ENCODE data around the gene GADL1.

The GADL1 gene

DNA sequence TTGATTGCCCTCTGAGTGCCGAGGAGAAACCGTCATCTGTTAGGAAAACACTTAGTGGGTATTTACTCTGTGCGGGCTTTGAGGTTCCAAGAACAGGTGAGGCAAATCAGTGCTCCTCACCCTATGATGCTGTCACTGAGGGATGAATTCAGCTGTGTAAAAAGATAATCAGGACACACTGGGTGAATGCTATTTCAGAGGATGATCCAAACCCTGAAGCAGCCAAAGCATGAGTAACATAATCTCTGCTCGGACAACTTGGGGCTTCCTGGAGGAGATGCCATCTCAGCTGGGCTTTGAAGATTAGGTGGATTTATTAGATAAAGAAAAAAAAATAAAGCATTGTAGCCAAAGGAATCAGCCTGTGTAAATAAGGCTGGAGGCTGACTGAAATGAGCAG lies 10.5 kb upstream of the GADL1 start:
- H2BK15ac ChIP-seq (ENCODE audit: low read depth, poor library complexity, severe bottlenecking) = no peak overlapping the region
- H3K18ac ChIP-seq (ENCODE audit: low read depth in 1 of 2, low read length in 2 of 2) = no peak overlapping the region
- H2BK12ac ChIP-seq (ENCODE audit: low read length in 2 of 2) = no peak overlapping the region
- H3K79me1 ChIP-seq (replicated peaks; ENCODE audit: low read length, poor library complexity, severe bottlenecking) = no peaks in the 10 kb centered on the region
- no peak overlapping the region for H3K4me2 ChIP-seq (ENCODE audit: low read length, poor library complexity, severe bottlenecking)
- no peaks in the 10 kb centered on the region for H3K9me3 ChIP-seq (ENCODE audit: control insufficient read depth, low read length)
- no peaks in the 10 kb centered on the region for H3K4me1 ChIP-seq (ENCODE audit: control insufficient read depth, insufficient read depth, low read depth, low read length)
- H2AK5ac ChIP-seq (ENCODE audit: low read length, severe bottlenecking) = no peak overlapping the region
- H3K23ac ChIP-seq (ENCODE audit: low read length in 2 of 2) = no peak overlapping the region
- no peak overlapping the region for H2BK120ac ChIP-seq (ENCODE audit: low read depth, low read length)
- H3K4me3 ChIP-seq (ENCODE audit: insufficient read depth in 1 of 2, low read depth in 1 of 2, low read length in 2 of 2) = no peak overlapping the region
- no peak overlapping the region for H2AFZ ChIP-seq (ENCODE audit: low read depth, low read length)
- no peaks in the 10 kb centered on the region for H3K36me3 ChIP-seq (ENCODE audit: control insufficient read depth in 1 of 2, insufficient read depth in 2 of 2, low read depth in 1 of 2, low read length in 2 of 2)
- peaks cover 0 to 3% of the 10 kb centered on the region in 2 experiments for H3K27me3 ChIP-seq (ENCODE audit: control insufficient read depth in 1 of 2, insufficient read depth in 1 of 2, low read length in 2 of 2)
- H3K27ac ChIP-seq (ENCODE audit: low read length, poor library complexity, severe bottlenecking) = no peak overlapping the region
- H3K4ac ChIP-seq (ENCODE audit: low read depth in 1 of 2, low read length in 2 of 2) = no peak overlapping the region
- H4K91ac ChIP-seq (ENCODE audit: low read length) = no peak overlapping the region
- WGBS = 81% methylated on average over 4 of the region's 4 CpGs
- no peak overlapping the region for H3K14ac ChIP-seq (ENCODE audit: low read length in 2 of 2)
- no peak for DNase-seq
- H2BK5ac ChIP-seq (ENCODE audit: low read depth, low read length, poor library complexity, severe bottlenecking) = no peak overlapping the region
- no peak overlapping the region for H3K9ac ChIP-seq (ENCODE audit: low read length)
- H4K8ac ChIP-seq (ENCODE audit: low read length) = no peak overlapping the region

DNA sequence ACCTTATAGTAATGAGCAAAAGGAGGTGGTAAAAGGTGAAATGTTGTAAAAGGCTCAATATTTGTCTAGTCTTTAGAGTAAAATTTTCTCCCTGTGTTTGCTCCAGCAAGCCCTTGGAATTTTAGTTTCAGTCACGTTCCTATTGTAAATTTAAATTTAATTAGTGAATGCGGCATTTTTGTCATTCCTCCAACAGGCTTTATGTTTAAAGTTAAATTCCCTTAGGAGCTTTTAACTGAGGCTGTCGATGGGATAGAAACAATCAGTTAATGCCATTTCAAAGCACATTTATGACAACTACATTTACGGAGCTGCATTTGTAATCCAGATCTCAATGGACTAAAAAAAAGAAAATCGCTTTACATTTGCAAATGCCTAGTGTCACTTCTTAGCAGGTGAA lies 868 bp upstream of the GADL1 start:
- no peak overlapping the region for H4K91ac ChIP-seq (ENCODE audit: low read length)
- no peak overlapping the region for H3K9ac ChIP-seq (ENCODE audit: low read length)
- H2BK120ac ChIP-seq (ENCODE audit: low read depth, low read length) = no peak overlapping the region
- no peaks in the 10 kb centered on the region for H3K36me3 ChIP-seq (ENCODE audit: control insufficient read depth in 1 of 2, insufficient read depth in 2 of 2, low read depth in 1 of 2, low read length in 2 of 2)
- H4K8ac ChIP-seq (ENCODE audit: low read length) = no peak overlapping the region
- H3K9me3 ChIP-seq (ENCODE audit: control insufficient read depth, low read length) = no peaks in the 10 kb centered on the region
- H3K23ac ChIP-seq (ENCODE audit: low read length in 2 of 2) = no peak overlapping the region
- no peak overlapping the region for H3K27ac ChIP-seq (ENCODE audit: low read length, poor library complexity, severe bottlenecking)
- DNase-seq = no peak
- H2AFZ ChIP-seq (ENCODE audit: low read depth, low read length) = no peak overlapping the region
- H3K4me1 ChIP-seq (ENCODE audit: control insufficient read depth, insufficient read depth, low read depth, low read length) = peaks cover 5% of the 10 kb centered on the region
- H3K4me2 ChIP-seq (ENCODE audit: low read length, poor library complexity, severe bottlenecking) = no peak overlapping the region
- no peak overlapping the region for H3K4ac ChIP-seq (ENCODE audit: low read depth in 1 of 2, low read length in 2 of 2)
- H2BK12ac ChIP-seq (ENCODE audit: low read length in 2 of 2) = no peak overlapping the region
- H2AK5ac ChIP-seq (ENCODE audit: low read length, severe bottlenecking) = no peak overlapping the region
- peaks cover 12 to 30% of the 10 kb centered on the region in 2 experiments for H3K27me3 ChIP-seq (ENCODE audit: control insufficient read depth in 1 of 2, insufficient read depth in 1 of 2, low read length in 2 of 2)
- no peaks in the 10 kb centered on the region for H3K79me1 ChIP-seq (replicated peaks; ENCODE audit: low read length, poor library complexity, severe bottlenecking)
- 77% methylated on average over 5 of the region's 5 CpGs for WGBS
- H3K18ac ChIP-seq (ENCODE audit: low read depth in 1 of 2, low read length in 2 of 2) = no peak overlapping the region
- H2BK15ac ChIP-seq (ENCODE audit: low read depth, poor library complexity, severe bottlenecking) = no peak overlapping the region
- H2BK5ac ChIP-seq (ENCODE audit: low read depth, low read length, poor library complexity, severe bottlenecking) = no peak overlapping the region
- no peak overlapping the region for H3K14ac ChIP-seq (ENCODE audit: low read length in 2 of 2)
- no peak overlapping the region for H3K4me3 ChIP-seq (ENCODE audit: insufficient read depth in 1 of 2, low read depth in 1 of 2, low read length in 2 of 2)

DNA sequence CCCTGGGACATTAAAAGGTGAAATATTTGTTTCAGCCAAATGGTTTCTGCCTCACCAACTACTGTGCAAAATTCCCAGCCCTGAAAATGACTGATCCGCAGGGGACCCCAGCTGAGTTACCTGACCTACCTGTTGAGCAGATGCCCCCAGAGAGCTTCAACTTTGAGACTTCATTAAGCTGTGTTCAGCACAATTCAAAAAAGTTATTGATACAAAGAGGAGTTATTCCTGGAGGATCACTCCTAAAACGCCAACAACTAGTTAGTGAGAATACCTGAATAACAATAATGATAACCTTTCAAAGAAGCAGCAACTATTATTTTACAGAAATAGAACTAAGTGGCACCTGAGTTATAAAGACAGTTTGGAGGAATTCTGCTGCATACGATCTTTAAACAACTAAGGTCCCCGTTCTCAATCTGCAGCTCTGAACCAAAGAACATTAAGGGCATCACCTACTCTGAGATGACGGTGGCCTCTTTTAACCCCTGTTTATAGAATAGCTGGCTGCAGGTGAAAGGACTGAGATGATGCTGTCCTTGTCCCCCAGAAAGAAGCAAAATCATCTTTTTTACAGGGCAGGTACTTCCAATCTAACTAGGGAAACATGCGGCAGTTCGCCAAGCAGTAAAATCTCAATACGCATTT lies 659 bp downstream of the GADL1 start:
- Histone ChIP-seq H3K4me1 (ENCODE audit: control insufficient read depth, insufficient read depth, low read depth, low read length) (peaks cover 5% of the 10 kb centered on the region), H2BK15ac (ENCODE audit: low read depth, poor library complexity, severe bottlenecking) (no peak overlapping the region), H2AFZ (ENCODE audit: low read depth, low read length) (no peak overlapping the region), H3K18ac (ENCODE audit: low read depth in 1 of 2, low read length in 2 of 2) (no peak overlapping the region), H2BK5ac (ENCODE audit: low read depth, low read length, poor library complexity, severe bottlenecking) (no peak overlapping the region), H3K4me2 (ENCODE audit: low read length, poor library complexity, severe bottlenecking) (no peak overlapping the region), H3K36me3 (ENCODE audit: control insufficient read depth in 1 of 2, insufficient read depth in 2 of 2, low read depth in 1 of 2, low read length in 2 of 2) (no peaks in the 10 kb centered on the region), H4K8ac (ENCODE audit: low read length) (no peak overlapping the region), H3K27ac (ENCODE audit: low read length, poor library complexity, severe bottlenecking) (no peak overlapping the region), H3K79me1 (replicated peaks; ENCODE audit: low read length, poor library complexity, severe bottlenecking) (no peaks in the 10 kb centered on the region), H3K9ac (ENCODE audit: low read length) (peak overlapping the region; percentile 63), H3K4ac (ENCODE audit: low read depth in 1 of 2, low read length in 2 of 2) (no peak overlapping the region), H3K23ac (ENCODE audit: low read length in 2 of 2) (no peak overlapping the region), H3K27me3 (ENCODE audit: control insufficient read depth in 1 of 2, insufficient read depth in 1 of 2, low read length in 2 of 2) (peaks cover 12 to 30% of the 10 kb centered on the region in 2 experiments), H2BK120ac (ENCODE audit: low read depth, low read length) (no peak overlapping the region), H2AK5ac (ENCODE audit: low read length, severe bottlenecking) (no peak overlapping the region), H2BK12ac (ENCODE audit: low read length in 2 of 2) (no peak overlapping the region), H3K9me3 (ENCODE audit: control insufficient read depth, low read length) (no peaks in the 10 kb centered on the region), H4K91ac (ENCODE audit: low read length) (no peak overlapping the region), H3K4me3 (ENCODE audit: insufficient read depth in 1 of 2, low read depth in 1 of 2, low read length in 2 of 2) (peak overlapping the region in 1 of 2 experiments; percentile 85), H3K14ac (ENCODE audit: low read length in 2 of 2) (no peak overlapping the region)
- 75% methylated on average over 7 of the region's 8 CpGs for WGBS
- DNase-seq = no peak

DNA sequence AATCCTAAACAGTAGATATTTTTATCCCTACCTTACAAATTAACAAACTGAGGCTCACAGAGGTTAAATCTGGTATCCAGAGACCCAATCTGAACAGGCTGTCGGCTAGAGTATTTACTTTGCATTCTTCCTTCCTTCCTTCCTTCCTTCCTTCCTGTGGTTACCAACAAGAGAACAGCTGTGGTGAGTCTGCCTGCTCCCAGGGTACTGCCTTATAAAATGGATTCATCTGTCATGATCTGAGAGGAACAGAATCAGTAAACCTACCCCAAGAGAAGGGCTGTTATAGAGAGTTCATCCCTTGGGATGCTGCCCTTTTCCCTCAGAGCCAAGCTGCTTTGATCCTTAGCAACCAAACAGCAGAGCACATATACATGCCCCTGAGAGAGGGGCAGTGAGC lies 3.6 kb downstream of the GADL1 start:
- H3K14ac ChIP-seq (ENCODE audit: low read length in 2 of 2) = no peak overlapping the region
- H3K4me2 ChIP-seq (ENCODE audit: low read length, poor library complexity, severe bottlenecking) = no peak overlapping the region
- H2BK5ac ChIP-seq (ENCODE audit: low read depth, low read length, poor library complexity, severe bottlenecking) = no peak overlapping the region
- WGBS = 50% methylated on average over 1 of the region's 1 CpG
- DNase-seq = no peak
- no peak overlapping the region for H2AFZ ChIP-seq (ENCODE audit: low read depth, low read length)
- H3K4ac ChIP-seq (ENCODE audit: low read depth in 1 of 2, low read length in 2 of 2) = no peak overlapping the region
- H2AK5ac ChIP-seq (ENCODE audit: low read length, severe bottlenecking) = no peak overlapping the region
- H3K18ac ChIP-seq (ENCODE audit: low read depth in 1 of 2, low read length in 2 of 2) = no peak overlapping the region
- H3K79me1 ChIP-seq (replicated peaks; ENCODE audit: low read length, poor library complexity, severe bottlenecking) = no peaks in the 10 kb centered on the region
- H2BK120ac ChIP-seq (ENCODE audit: low read depth, low read length) = no peak overlapping the region
- H3K27me3 ChIP-seq (ENCODE audit: control insufficient read depth in 1 of 2, insufficient read depth in 1 of 2, low read length in 2 of 2) = peaks cover 12 to 30% of the 10 kb centered on the region in 2 experiments
- H3K36me3 ChIP-seq (ENCODE audit: control insufficient read depth in 1 of 2, insufficient read depth in 2 of 2, low read depth in 1 of 2, low read length in 2 of 2) = no peaks in the 10 kb centered on the region
- H4K91ac ChIP-seq (ENCODE audit: low read length) = no peak overlapping the region
- no peaks in the 10 kb centered on the region for H3K9me3 ChIP-seq (ENCODE audit: control insufficient read depth, low read length)
- no peak overlapping the region for H2BK12ac ChIP-seq (ENCODE audit: low read length in 2 of 2)
- no peak overlapping the region for H3K23ac ChIP-seq (ENCODE audit: low read length in 2 of 2)
- H3K4me3 ChIP-seq (ENCODE audit: insufficient read depth in 1 of 2, low read depth in 1 of 2, low read length in 2 of 2) = no peak overlapping the region
- H3K27ac ChIP-seq (ENCODE audit: low read length, poor library complexity, severe bottlenecking) = no peak overlapping the region
- peaks cover 5% of the 10 kb centered on the region for H3K4me1 ChIP-seq (ENCODE audit: control insufficient read depth, insufficient read depth, low read depth, low read length)
- H4K8ac ChIP-seq (ENCODE audit: low read length) = no peak overlapping the region
- H2BK15ac ChIP-seq (ENCODE audit: low read depth, poor library complexity, severe bottlenecking) = peak overlapping the region; percentile 33
- no peak overlapping the region for H3K9ac ChIP-seq (ENCODE audit: low read length)

Data from mesenchymal stem cell (in vitro differentiated cells and primary cell).